ENCODE data around the gene TTLL11.

The TTLL11 gene

DNA sequence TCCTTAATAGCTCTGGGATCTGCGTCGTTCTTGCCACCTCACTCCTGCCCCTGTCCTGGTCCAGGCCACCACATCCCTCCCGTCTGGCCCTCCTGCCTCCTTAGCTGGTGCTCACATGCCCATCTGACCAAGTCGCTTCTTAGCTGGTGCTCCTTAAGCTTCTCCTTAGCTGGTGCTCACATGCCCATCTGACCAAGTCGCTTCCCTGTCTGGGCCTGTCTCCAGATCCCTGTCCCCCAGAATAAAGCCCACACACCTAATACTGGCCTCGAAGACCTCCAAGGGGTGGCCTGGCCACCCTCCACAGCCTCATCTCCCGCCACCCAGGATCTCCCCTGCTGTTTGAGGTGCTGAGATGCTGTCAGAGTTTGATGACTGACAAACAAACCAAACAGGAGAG lies 31.4 kb upstream of the TTLL11 start:
- no peak for DNase-seq

- no peak for DNase-seq
These were observed 30.9 kb upstream of the TTLL11 start for GRCh38 chr9:122124048-122124447.

DNA sequence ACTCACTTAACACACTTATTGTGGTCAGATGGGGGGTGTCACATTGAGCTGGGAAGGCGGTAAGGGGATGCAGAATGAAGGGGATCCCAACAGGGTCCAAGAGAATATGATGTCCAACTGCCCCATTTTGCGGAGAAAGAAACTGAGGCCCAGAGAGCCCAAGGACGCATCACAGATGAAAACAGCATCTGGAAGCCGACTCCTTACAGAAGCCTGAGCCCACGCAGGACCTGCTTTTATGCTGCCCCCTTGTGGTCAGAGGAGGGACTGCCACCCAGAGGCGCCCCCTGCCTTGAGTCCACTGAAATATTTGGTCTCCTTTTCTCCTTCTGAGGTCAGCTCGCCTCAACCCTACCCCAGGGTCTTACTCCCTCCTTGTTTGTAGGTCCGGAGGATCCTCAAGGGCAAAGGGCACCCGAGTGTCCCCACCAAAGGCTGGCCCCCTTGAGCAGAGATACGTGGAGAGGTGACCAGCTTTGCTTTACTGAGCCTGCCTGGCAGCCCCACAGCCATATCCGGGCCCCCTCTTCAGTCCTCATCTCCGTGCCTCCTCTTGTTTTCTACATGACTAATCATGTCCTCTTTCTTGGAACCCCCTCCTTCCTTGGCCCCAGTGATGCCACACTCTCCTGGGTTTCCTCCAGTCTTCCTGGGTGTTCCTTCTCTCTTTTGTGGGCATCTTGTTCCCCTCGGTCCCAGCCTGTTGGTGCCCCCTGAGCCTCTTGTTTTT lies 30.0 kb upstream of the TTLL11 start:
- DNase-seq: peak; percentile 75 to 90 (median 83)

DNA sequence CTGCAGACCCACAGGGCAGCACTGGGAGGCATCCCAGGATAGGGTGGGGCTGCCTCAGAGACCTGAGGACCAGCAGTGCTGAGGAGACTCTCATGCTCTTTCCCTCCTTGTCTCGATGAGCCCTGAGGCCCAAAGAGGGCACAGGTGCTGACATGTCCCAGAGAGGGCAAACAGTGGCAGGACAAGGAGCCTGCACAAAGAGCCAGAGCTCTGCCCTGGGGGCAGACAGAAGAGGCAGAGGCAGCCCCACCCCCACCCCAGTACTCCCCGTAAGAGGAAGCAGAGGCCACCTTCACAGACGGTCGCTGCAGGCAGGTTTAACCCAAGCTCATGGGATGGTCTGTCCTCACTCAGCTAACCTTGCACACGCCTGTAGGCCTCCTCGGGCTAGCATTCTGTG lies 29.4 kb upstream of the TTLL11 start:
- DNase-seq: no peak

- DNase-seq: no peak
These were observed 28.8 kb upstream of the TTLL11 start for GRCh38 chr9:122121931-122122330.

DNA sequence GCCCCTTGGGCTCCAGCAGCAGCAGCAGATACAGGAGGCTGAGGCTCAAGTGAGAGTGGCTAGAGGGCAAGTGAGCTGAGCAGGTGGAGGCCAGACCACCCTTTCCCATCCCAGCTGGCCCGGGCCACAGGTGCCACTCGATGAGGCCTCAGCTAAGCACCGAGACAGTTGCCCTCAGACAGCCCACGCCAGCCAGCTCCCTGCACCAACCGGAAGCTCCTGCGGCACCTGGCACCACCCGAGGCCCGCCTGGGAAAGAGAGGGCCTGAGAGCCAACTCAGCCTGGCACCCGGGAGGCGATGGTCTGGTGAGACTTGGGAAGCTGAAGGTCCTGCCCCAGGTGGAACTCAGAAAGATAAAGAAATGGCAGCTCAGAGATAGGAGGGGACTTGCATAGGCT lies 28.3 kb upstream of the TTLL11 start:
- no peak for DNase-seq

GRCh38 chr9:122120316-122121071 lies 27.4 kb upstream of the TTLL11 start:
- no peak for DNase-seq

- no peak for DNase-seq
These were observed 26.6 kb upstream of the TTLL11 start for GRCh38 chr9:122119721-122120120.

- no peak for DNase-seq
These were observed 26.0 kb upstream of the TTLL11 start for GRCh38 chr9:122119166-122119521.

DNA sequence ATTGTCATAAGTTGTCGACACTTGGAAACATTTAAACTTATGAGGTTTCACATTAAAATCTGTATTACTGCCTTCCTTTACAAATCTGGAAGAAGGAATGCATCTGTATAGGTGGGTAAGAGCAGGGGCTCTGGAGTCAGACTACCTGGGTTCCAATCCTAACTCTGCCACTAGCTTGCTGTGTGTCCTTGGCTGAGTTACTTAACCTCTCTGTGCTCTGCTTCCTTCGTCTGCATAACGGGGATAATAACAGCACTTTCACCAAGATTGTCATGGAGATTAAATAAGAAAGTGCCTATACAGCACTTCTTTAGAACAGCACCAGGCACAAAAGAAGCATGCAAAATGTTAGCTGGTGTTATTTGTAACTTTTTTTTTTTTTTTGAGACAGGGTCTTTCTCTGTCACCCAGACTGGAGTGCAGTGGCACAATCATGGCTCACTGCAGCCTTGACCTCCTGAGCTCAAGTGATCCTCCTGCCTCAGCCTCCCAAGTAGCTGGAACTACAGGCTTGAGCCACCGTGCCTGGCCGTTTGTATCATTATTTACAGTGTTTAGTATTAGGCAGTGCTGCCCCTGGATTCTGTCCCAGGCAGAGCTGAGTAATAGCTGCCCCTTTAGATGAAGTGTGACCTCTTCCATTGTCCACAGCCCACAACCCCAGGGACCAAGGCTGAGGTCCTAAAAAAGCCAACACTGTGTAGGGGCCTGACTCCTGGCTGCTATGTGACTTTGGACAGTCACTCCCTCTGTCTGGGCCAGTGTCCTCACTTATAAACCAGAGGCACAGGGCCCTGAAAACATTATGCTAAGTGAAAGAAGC lies 25.4 kb upstream of the TTLL11 start:
- DNase-seq: no peak

DNA sequence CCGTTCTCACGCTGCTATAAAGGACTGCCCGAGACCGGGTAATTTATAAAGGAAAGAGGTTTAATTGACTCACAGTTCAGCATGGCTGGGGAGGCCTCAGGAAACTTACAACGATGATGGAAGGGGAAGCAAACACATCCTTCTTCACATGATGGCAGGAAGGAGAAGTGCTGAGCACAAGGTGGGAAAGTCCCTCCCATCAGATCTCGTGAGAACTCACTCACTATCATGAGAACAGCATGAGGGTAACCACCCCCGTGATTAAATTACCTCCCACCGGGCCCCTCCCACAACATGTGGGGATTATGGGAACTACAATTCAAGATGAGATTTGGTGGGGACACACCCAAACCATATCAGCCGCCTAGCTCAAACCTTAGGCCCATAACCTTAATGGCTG lies 24.1 kb upstream of the TTLL11 start:
- DNase-seq: peak in 1 of 4 experiments; percentile 41

- DNase-seq: no peak
These were observed 23.5 kb upstream of the TTLL11 start for GRCh38 chr9:122116448-122117173.

GRCh38 chr9:122116040-122116439 lies 22.9 kb upstream of the TTLL11 start:
- no peak for DNase-seq

DNA sequence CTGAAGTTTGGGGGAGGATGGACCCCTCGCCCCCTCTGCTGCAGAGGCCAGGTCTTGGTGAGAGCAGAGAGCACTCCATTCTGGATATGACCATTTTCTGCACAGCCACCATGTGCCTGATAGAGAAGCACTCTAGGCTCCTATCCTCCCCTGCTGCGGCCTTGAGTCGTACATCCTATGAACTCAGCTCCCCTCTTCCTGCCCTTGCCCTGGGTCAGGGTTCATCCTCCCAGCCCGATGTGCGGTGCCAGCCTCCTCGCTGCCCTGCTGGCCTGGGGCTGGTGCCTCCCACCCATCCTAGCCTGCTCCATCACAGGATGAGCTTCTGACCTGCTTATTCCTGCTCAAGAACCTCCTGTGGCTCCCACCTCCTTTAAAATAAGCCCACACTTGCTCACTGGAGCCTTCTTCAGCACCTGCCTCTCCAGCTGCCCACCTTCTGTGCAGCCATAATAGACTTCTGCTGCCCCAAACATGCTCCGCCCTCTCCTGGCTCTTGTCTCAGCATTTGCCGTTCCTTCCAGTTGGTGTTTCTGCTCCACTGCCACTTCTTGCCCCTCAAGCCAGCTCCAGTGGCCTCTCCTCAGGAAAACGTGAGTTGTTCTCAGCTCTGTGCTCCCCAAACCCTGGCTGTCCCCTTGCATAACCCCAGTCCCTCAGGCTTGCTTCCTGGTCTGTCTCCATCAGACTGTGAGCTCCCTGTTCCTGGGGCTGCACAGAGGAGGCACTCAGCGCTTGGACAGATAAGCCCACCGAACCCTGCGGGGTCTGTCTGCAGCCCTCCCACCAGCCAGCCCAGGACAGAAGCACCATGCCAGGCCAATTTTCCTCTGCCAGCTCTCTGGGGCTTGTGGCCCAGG lies 22.3 kb upstream of the TTLL11 start:
- DNase-seq: no peak

- DNase-seq: no peak
These were observed 20.5 kb upstream of the TTLL11 start for GRCh38 chr9:122113574-122113973.

GRCh38 chr9:122112238-122112637 lies 19.1 kb upstream of the TTLL11 start:
- no peak for DNase-seq

- no peak for DNase-seq
These were observed 18.4 kb upstream of the TTLL11 start for GRCh38 chr9:122111413-122112085.

DNA sequence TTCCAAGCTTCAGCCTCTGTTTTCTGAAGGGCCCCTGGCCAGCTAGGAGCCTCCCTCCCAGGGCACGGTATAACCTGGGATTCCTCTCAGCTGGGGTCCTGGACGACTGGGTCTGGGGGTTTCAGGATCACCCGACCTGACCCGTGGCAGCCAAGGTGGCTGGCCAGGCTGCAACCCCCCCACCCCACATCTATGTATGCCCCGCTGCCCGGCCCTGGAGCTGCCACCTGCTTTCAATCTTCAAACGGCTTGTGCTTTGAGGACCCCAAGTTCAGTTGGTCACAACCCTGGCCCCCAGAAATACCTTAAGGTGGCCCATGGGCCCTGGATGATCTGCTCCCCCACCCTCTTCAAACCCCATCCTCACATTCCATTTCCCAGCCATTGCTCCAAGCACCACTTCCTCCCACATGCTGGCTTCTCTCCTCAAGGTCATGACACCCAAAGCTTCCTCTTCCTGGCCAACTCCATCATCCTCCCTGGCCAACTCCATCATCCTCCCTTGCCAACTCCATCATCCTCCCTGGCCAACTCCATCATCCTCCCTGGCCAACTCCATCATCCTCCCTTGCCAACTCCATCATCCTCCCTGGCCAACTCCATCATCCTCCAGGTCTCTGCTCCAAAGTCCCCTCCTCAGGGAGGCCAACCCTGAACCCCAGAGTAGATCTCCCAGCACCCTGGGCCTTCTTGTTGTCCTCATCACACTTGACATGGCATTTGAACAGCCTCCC lies 17.2 kb upstream of the TTLL11 start:
- no peak for DNase-seq

- no peak for DNase-seq
These were observed 16.1 kb upstream of the TTLL11 start for GRCh38 chr9:122109035-122109813.
